Trophoblast cell (in vitro differentiated cells and primary cell): Measurements from ENCODE around the gene GNAO1.
A peak's percentile ranks its signal among the peaks of the same experiment; 100 is the strongest.

Source experiments
- DNase-seq, 2 donors: peaks; one replicate each; pipeline ENCODE4 v3.0.0-alpha.2; 2016
- H2AFZ ChIP-seq: 2 replicates; pipeline ENCODE4 v1.6.1; 2013; ENCODE audit warnings: low read length, moderate library complexity, mild to moderate bottlenecking; ENCODE audit not compliant: insufficient read depth, poor library complexity
- H2AK5ac ChIP-seq: 2 replicates; pipeline ENCODE4 v1.6.1; 2013; ENCODE audit warnings: mild to moderate bottlenecking, low read length
- H2BK120ac ChIP-seq: 2 replicates; pipeline ENCODE4 v1.6.1; 2013; ENCODE audit warnings: low read length, mild to moderate bottlenecking, moderate library complexity; ENCODE audit not compliant: insufficient read depth, poor library complexity
- H2BK12ac ChIP-seq: 2 replicates; pipeline ENCODE4 v1.6.1; 2013; ENCODE audit warnings: mild to moderate bottlenecking, low read length, moderate library complexity
- H2BK5ac ChIP-seq: 2 replicates; pipeline ENCODE4 v1.6.1; 2013; ENCODE audit warnings: low read length, low read depth, moderate library complexity, mild to moderate bottlenecking; ENCODE audit not compliant: poor library complexity
- H3K14ac ChIP-seq: 2 replicates; pipeline ENCODE4 v1.6.1; 2013; ENCODE audit warnings: mild to moderate bottlenecking, low read length
- H3K18ac ChIP-seq: 2 replicates; pipeline ENCODE4 v1.6.1; 2013; ENCODE audit warnings: mild to moderate bottlenecking, low read length
- H3K23ac ChIP-seq: 2 replicates; pipeline ENCODE4 v1.6.1; 2013; ENCODE audit warnings: low read length
- H3K27ac ChIP-seq: 2 replicates; pipeline ENCODE4 v1.5.1; 2013; ENCODE audit warnings: low read depth, mild to moderate bottlenecking, inconsistent platforms, low read length, moderate library complexity
- H3K27me3 ChIP-seq: 2 replicates; pipeline ENCODE4 v1.6.1; 2013; ENCODE audit warnings: inconsistent platforms, mild to moderate bottlenecking, low read length, moderate library complexity; ENCODE audit not compliant: insufficient read depth
- H3K36me3 ChIP-seq, 2 experiments: 1 replicate in 1 of 2; 2 replicates in 1 of 2; pipeline ENCODE4 v1.6.1; 2013; ENCODE audit warnings: low read length in 2 of 2, mild to moderate bottlenecking in 2 of 2, moderate library complexity in 1 of 2; ENCODE audit not compliant: insufficient read depth in 2 of 2, control insufficient read depth in 1 of 2
- H3K4ac ChIP-seq: 2 replicates; pipeline ENCODE4 v1.6.1; 2013; ENCODE audit warnings: low read depth, mild to moderate bottlenecking, low read length, moderate library complexity
- H3K4me1 ChIP-seq, 2 experiments: 1 replicate in 1 of 2; 2 replicates in 1 of 2; pipeline ENCODE4 v1.6.1; 2013; ENCODE audit warnings: low read length in 2 of 2, mild to moderate bottlenecking in 2 of 2, moderate library complexity in 1 of 2; ENCODE audit not compliant: insufficient read depth in 2 of 2, control insufficient read depth in 1 of 2
- H3K4me2 ChIP-seq: 2 replicates; pipeline ENCODE4 v1.6.1; 2013; ENCODE audit warnings: inconsistent platforms, mild to moderate bottlenecking, low read length, moderate library complexity
- H3K4me3 ChIP-seq: 2 replicates; pipeline ENCODE4 v1.5.1; 2013; ENCODE audit warnings: mild to moderate bottlenecking, low read depth, low read length, inconsistent platforms
- H3K79me1 ChIP-seq: one replicate; pipeline ENCODE4 v1.6.1; 2013; ENCODE audit warnings: low read length
- H3K79me2 ChIP-seq: 2 replicates; pipeline ENCODE4 v1.6.1; 2013; ENCODE audit warnings: low read length, mild to moderate bottlenecking; ENCODE audit not compliant: control insufficient read depth, insufficient read depth, poor library complexity
- H3K9ac ChIP-seq: 2 replicates; pipeline ENCODE4 v1.6.1; 2013; ENCODE audit warnings: mild to moderate bottlenecking, low read length
- H3K9me3 ChIP-seq: 2 replicates; pipeline ENCODE4 v1.6.1; 2013; ENCODE audit warnings: low read depth, mild to moderate bottlenecking, control low read depth, inconsistent platforms, low read length; ENCODE audit not compliant: insufficient read depth
- H4K12ac ChIP-seq: 2 replicates; pipeline ENCODE4 v1.6.1; 2013; ENCODE audit warnings: low read depth, mild to moderate bottlenecking, low read length, moderate library complexity
- H4K8ac ChIP-seq: 2 replicates; pipeline ENCODE4 v1.6.1; 2013; ENCODE audit warnings: low read depth, mild to moderate bottlenecking, low read length, moderate library complexity
- H4K91ac ChIP-seq: one replicate; pipeline ENCODE4 v1.6.1; 2013; ENCODE audit warnings: low read depth, mild to moderate bottlenecking, low read length, moderate library complexity
- WGBS: extraction: QIAGEN DNeasy Blood & Tissue Kit; methylation state at CpG from one replicate; pipeline ENCODE4 v1.1.7; 2013; ENCODE audit warnings: missing lambda C conversion rate; ENCODE audit not compliant: insufficient read length, insufficient coverage; ENCODE audit errors: extremely low coverage; 5-methylcytosine and 5-hydroxymethylcytosine counted together

Gene GNAO1

DNA sequence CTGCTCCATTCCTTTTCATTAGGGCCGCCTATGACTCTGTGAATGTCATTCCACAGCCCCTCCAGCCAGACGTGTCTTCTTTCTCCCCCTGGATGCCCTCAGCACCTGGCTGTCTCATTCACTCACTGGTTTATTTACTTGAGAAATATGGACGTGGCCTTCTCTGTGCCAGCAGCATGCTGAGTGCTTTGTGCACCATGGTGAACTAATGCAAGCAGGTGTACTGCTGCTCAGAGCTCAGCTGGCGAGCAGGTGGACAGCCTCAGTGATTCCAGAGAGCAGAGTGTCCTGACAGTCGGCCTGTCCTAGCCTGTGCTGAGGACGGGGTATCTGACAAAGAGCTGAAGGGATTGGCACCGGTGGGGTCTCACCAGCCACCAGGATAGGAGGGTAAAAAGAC is 96.7 kb downstream of the GNAO1 start:
- Histone ChIP-seq H3K27me3 (no peaks in the 10 kb centered on the region), H3K18ac (no peak overlapping the region), H3K14ac (no peak overlapping the region), H3K4me3 (no peak overlapping the region), H4K91ac (no peak overlapping the region), H4K12ac (no peak overlapping the region), H3K27ac (no peak overlapping the region), H2BK120ac (no peak overlapping the region), H3K79me2 (no peaks in the 10 kb centered on the region), H3K4me2 (no peak overlapping the region), H4K8ac (no peak overlapping the region), H3K9ac (no peak overlapping the region), H3K9me3 (peaks cover 2% of the 10 kb centered on the region), H2AK5ac (no peak overlapping the region), H3K4me1 (peaks cover 19 to 21% of the 10 kb centered on the region in 2 experiments), H3K79me1 (no peaks in the 10 kb centered on the region), H2AFZ (no peak overlapping the region), H2BK5ac (no peak overlapping the region), H2BK12ac (no peak overlapping the region), H3K36me3 (no peaks in the 10 kb centered on the region), H3K4ac (no peak overlapping the region), H3K23ac (no peak overlapping the region)
- DNase-seq, result no peak
- no CpG with 5 or more reads among the region's 7 CpGs for WGBS

DNA sequence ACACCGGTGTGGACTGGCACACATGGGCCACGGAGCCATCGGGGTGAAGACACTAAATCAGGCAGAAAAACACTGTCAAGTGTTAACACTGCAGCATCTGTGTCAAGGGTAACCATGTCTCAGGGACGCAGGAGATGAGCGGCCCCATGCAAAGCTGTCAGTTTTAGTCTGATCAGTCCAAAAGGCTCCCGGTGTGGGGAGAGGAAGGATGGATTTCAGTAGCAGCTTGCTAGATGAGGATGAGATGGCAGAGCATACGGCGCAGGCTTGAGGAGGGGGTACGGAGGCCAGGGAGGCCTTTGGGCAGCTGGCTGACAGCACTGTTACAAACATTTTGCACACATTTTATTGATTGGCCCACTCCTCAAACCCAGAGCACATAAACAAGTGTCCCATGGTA is 98.1 kb downstream of the GNAO1 start:
- Histone ChIP-seq H2BK12ac (no peak overlapping the region), H4K91ac (no peak overlapping the region), H3K9ac (no peak overlapping the region), H3K14ac (no peak overlapping the region), H3K18ac (no peak overlapping the region), H3K4ac (no peak overlapping the region), H3K4me3 (no peak overlapping the region), H4K8ac (no peak overlapping the region), H2AK5ac (no peak overlapping the region), H3K27me3 (no peaks in the 10 kb centered on the region), H3K79me1 (no peaks in the 10 kb centered on the region), H3K4me2 (no peak overlapping the region), H3K36me3 (no peaks in the 10 kb centered on the region), H2AFZ (no peak overlapping the region), H4K12ac (no peak overlapping the region), H2BK120ac (no peak overlapping the region), H3K27ac (no peak overlapping the region), H3K23ac (no peak overlapping the region), H2BK5ac (no peak overlapping the region), H3K4me1 (peaks cover 15 to 16% of the 10 kb centered on the region in 2 experiments), H3K79me2 (no peaks in the 10 kb centered on the region), H3K9me3 (peaks cover 2% of the 10 kb centered on the region)
- no peak for DNase-seq
- no CpG with 5 or more reads among the region's 9 CpGs for WGBS

DNA sequence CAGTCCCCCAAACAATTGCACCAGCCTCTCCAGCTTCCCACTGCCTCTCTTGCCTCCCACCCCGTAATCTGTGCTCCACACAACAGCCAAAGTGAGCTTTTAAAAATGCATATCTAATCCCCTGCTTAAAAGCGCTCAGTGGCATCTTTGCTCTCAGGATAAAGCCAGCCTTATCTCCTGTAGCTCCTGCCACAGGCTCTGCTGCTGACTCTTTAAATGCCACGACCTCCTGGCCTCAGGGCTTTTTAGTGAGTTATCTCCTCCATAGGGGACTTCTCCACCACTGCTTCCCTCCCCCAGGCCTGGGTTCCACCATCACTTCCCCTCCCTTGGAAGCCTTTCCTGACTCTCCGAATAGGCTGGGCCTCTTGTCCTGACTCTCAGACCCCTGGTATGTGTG is 98.6 kb downstream of the GNAO1 start:
- H3K14ac ChIP-seq, result no peak overlapping the region
- no peak overlapping the region for H3K9ac ChIP-seq
- H3K23ac ChIP-seq, result no peak overlapping the region
- H3K27me3 ChIP-seq, result no peaks in the 10 kb centered on the region
- no peak overlapping the region for H4K8ac ChIP-seq
- H2AFZ ChIP-seq, result no peak overlapping the region
- peaks cover 2% of the 10 kb centered on the region for H3K9me3 ChIP-seq
- H3K27ac ChIP-seq, result no peak overlapping the region
- H3K4me2 ChIP-seq, result no peak overlapping the region
- H2AK5ac ChIP-seq, result no peak overlapping the region
- DNase-seq, result peak; percentile 56 to 79
- no peak overlapping the region for H3K18ac ChIP-seq
- H4K91ac ChIP-seq, result no peak overlapping the region
- H3K36me3 ChIP-seq, result no peaks in the 10 kb centered on the region
- no peak overlapping the region for H2BK5ac ChIP-seq
- no peak overlapping the region for H2BK120ac ChIP-seq
- no peaks in the 10 kb centered on the region for H3K79me1 ChIP-seq
- no peaks in the 10 kb centered on the region for H3K79me2 ChIP-seq
- H2BK12ac ChIP-seq, result no peak overlapping the region
- peaks cover 11 to 12% of the 10 kb centered on the region in 2 experiments for H3K4me1 ChIP-seq
- H3K4me3 ChIP-seq, result no peak overlapping the region
- no peak overlapping the region for H3K4ac ChIP-seq
- no CpG with 5 or more reads among the region's 4 CpGs for WGBS
- H4K12ac ChIP-seq, result no peak overlapping the region

- no peak overlapping the region for H3K14ac ChIP-seq
- WGBS, result no CpG with 5 or more reads among the region's 5 CpGs
Observed at GRCh38 chr16:56294014-56294413, 102.7 kb downstream of the GNAO1 start.

More at GRCh38 chr16:56294014-56294413, 102.7 kb downstream of the GNAO1 start:
- no peak overlapping the region for H3K9ac ChIP-seq
- no peaks in the 10 kb centered on the region for H3K27me3 ChIP-seq
- H3K36me3 ChIP-seq, result no peaks in the 10 kb centered on the region
- no peak overlapping the region for H2BK120ac ChIP-seq
- no peak overlapping the region for H4K91ac ChIP-seq
- H3K23ac ChIP-seq, result no peak overlapping the region
- H2AFZ ChIP-seq, result no peak overlapping the region
- no peak overlapping the region for H3K27ac ChIP-seq
- H3K79me2 ChIP-seq, result no peaks in the 10 kb centered on the region
- H2BK12ac ChIP-seq, result no peak overlapping the region
- H3K4ac ChIP-seq, result no peak overlapping the region
- no peak overlapping the region for H3K4me2 ChIP-seq
- peaks cover 7% of the 10 kb centered on the region in 2 experiments for H3K4me1 ChIP-seq
- H4K8ac ChIP-seq, result no peak overlapping the region
- H3K79me1 ChIP-seq, result no peaks in the 10 kb centered on the region
- H2BK5ac ChIP-seq, result no peak overlapping the region
- no peak overlapping the region for H3K18ac ChIP-seq
- H4K12ac ChIP-seq, result no peak overlapping the region
- no peak overlapping the region for H3K4me3 ChIP-seq
- H2AK5ac ChIP-seq, result no peak overlapping the region
- peaks cover 2% of the 10 kb centered on the region for H3K9me3 ChIP-seq
- no peak for DNase-seq
